Caco-2 (cell line): Measurements from ENCODE around the gene MRTO4. TPM values are rescaled to one million over a fixed set of nuclear protein-coding genes. Genes with fewer than 3 reads are reported as not detected.

Source experiments
- BruUV-seq: library from RNA; stranded (reverse); fragments of 400-500 nt; replicated peaks from 2 replicates; lab custom pipeline; 2021; lab: Mats Ljungman, UMichigan
- CTCF ChIA-PET: fragments of 300-600 bp; sonication (Branson Sonifier 250); formaldehyde crosslinking; loops from one replicate; lab custom pipeline; 2022; ENCODE audit warnings: antibody characterized with exemption; lab: Charles Lee
- POLR2A ChIA-PET: fragments of 300-600 bp; sonication (Branson Sonifier 250); formaldehyde crosslinking; loops from one replicate; lab custom pipeline; 2022; ENCODE audit warnings: antibody characterized with exemption; lab: Charles Lee
- DNase-seq, 2 experiments: peaks; one replicate each; pipeline versions ENCODE4 v3.0.0 to v3.0.0-alpha.2; 2020 to 2022
- H3K27me3 ChIP-seq: replicated peaks from 2 replicates; pipeline ENCODE4 v1.6.0; 2011; ENCODE audit warnings: low read length; ENCODE audit not compliant: control insufficient read depth, insufficient read depth
- H3K36me3 ChIP-seq: 2 replicates; pipeline ENCODE4 v1.5.1; 2011; ENCODE audit warnings: low read length; ENCODE audit not compliant: control insufficient read depth, insufficient read depth
- H3K4me1 ChIP-seq: fragments of 250-450 bp; sonication (Bioruptor Pico); 2 replicates; pipeline ENCODE4 v1.5.1; 2020; ENCODE audit warnings: mild to moderate bottlenecking
- H3K4me3 ChIP-seq: 2 replicates; pipeline ENCODE4 v1.5.1; 2011; ENCODE audit warnings: low read depth, mild to moderate bottlenecking, control low read depth, low read length
- H3K9me3 ChIP-seq: fragments of 250-450 bp; sonication (Bioruptor Pico); 2 replicates; pipeline ENCODE4 v1.5.1; 2020; ENCODE audit warnings: mild to moderate bottlenecking, moderate library complexity
- H3K27ac Mint-ChIP-seq: one replicate; pipeline ENCODE4 v1.8.0; 2022; ENCODE audit warnings: mixed read lengths; ENCODE audit not compliant: unreplicated experiment
- H3K27me3 Mint-ChIP-seq: one replicate; pipeline ENCODE4 v1.8.0; 2022; ENCODE audit warnings: mixed read lengths; ENCODE audit not compliant: insufficient read depth, unreplicated experiment
- H3K36me3 Mint-ChIP-seq: one replicate; pipeline ENCODE4 v1.8.0; 2022; ENCODE audit warnings: mild to moderate bottlenecking, mixed read lengths; ENCODE audit not compliant: insufficient read depth, unreplicated experiment
- H3K4me1 Mint-ChIP-seq: one replicate; pipeline ENCODE4 v1.8.0; 2022; ENCODE audit warnings: low read depth, mixed read lengths; ENCODE audit not compliant: unreplicated experiment
- H3K4me3 Mint-ChIP-seq: one replicate; pipeline ENCODE4 v1.8.0; 2022; ENCODE audit warnings: mild to moderate bottlenecking, moderate library complexity, mixed read lengths; ENCODE audit not compliant: unreplicated experiment
- H3K9me3 Mint-ChIP-seq: one replicate; pipeline ENCODE4 v1.8.0; 2022; ENCODE audit warnings: mixed read lengths; ENCODE audit not compliant: unreplicated experiment
- CTCF ChIP-seq, 2 experiments: fragments of 200-600 bp in 1 of 2; IDR thresholded peaks; 1 replicate in 1 of 2; 2 replicates in 1 of 2; pipeline versions ENCODE4 v1.5.1 to v1.8.0; 2011 to 2022; ENCODE audit warnings: antibody characterized with exemption in 1 of 2, control low read depth in 1 of 2, inconsistent platforms in 1 of 2, low read depth in 1 of 2, low read length in 1 of 2, mild to moderate bottlenecking in 1 of 2, moderate library complexity in 1 of 2; ENCODE audit not compliant: insufficient read depth in 1 of 2, severe bottlenecking in 1 of 2, unreplicated experiment in 1 of 2
- intact Hi-C: fragments of 100-400 bp; cut with micrococcal nuclease; formaldehyde crosslinking; loops from one replicate; pipeline ENCODE4 v1.10.0; 2022; ENCODE audit not compliant: unreplicated experiment
- total RNA-seq: library from RNA; stranded (reverse); gene quantifications from 2 replicates; pipeline ENCODE4 v1.2.3, GENCODE V29; 2022

The MRTO4 gene
- total RNA-seq, 1 experiment from 2014 or later: 52.6 TPM

GRCh38 chr1:19309123-19309813, 57.7 kb downstream of the MRTO4 start:
- Histone ChIP-seq H3K4me3 (no peak overlapping the region), H3K9me3 (no peaks in the 10 kb centered on the region), H3K36me3 (no peaks in the 10 kb centered on the region; the same call in 1 of the 2 replicates), H3K4me1 (no peaks in the 10 kb centered on the region), H3K27me3 (no peaks in the 10 kb centered on the region)
- Mint-ChIP-seq H3K9me3 (no peaks in the 10 kb centered on the region), H3K36me3 (peaks cover 36% of the 10 kb centered on the region), H3K27me3 (no peaks in the 10 kb centered on the region), H3K4me3 (no peak overlapping the region), H3K4me1 (peaks cover 15% of the 10 kb centered on the region), H3K27ac (no peak overlapping the region)
- no peak for DNase-seq
- intact Hi-C loops: no loop called here
- no peak for TF ChIP-seq CTCF (IDR thresholded peaks at IDR 0.05; ENCODE audit: insufficient read depth in 1 of 2, low read depth in 1 of 2, low read length in 1 of 2, severe bottlenecking in 1 of 2, unreplicated experiment in 1 of 2)
- ChIA-PET CTCF (no interaction called here), POLR2A (no interaction called here)
- BruUV-seq: no TSS peak

Other genes starting within 250 kb of the MRTO4 start
- 317 and 318 TPM in 2 replicates for gene UBR4, start 41.5 kb upstream of the MRTO4 start, total RNA-seq
- 48.8 and 51.5 TPM in 2 replicates for gene EMC1, start 281 bp upstream of the MRTO4 start, total RNA-seq
- gene AKR7A3, start 37.0 kb downstream of the MRTO4 start, total RNA-seq: 2.4 and 2.8 TPM in 2 replicates
- 55.4 and 56.7 TPM in 2 replicates for gene AKR7A2, start 60.3 kb downstream of the MRTO4 start, total RNA-seq
- gene SLC66A1, start 60.5 kb downstream of the MRTO4 start, total RNA-seq: 22.0 and 24.0 TPM in 2 replicates
- 205 and 223 TPM in 2 replicates for gene CAPZB, start 233.7 kb downstream of the MRTO4 start, total RNA-seq